ENCODE data around the gene CDH13. TPM values are rescaled to one million over a fixed set of nuclear protein-coding genes. Genes with fewer than 3 reads are reported as not detected.
A peak's percentile ranks its signal among the peaks of the same experiment; 100 is the strongest.

The CDH13 gene
- total RNA-seq, 1 donor from 2014 or later: 166 TPM

GRCh38 chr16:83738923-83739503 lies 1112.2 kb downstream of the CDH13 start:
- intact Hi-C loops (cut with DNase I): no loop called here
- DNase-seq (no peak), ATAC-seq (ENCODE audit: poor library complexity) (no peak)

- intact Hi-C loops (cut with DNase I): no loop called here
- no peak for DNase-seq
These were observed 1115.5 kb downstream of the CDH13 start for GRCh38 chr16:83742124-83742899.

GRCh38 chr16:83743241-83743640 lies 1116.5 kb downstream of the CDH13 start:
- no peak for ATAC-seq (ENCODE audit: poor library complexity)
- DNase-seq: no peak
- intact Hi-C loops (cut with DNase I): no loop called here

More at GRCh38 chr16:83742124-83742899, 1115.5 kb downstream of the CDH13 start:
- ATAC-seq (ENCODE audit: poor library complexity): no peak

- ATAC-seq (ENCODE audit: poor library complexity) (no peak), DNase-seq (no peak)
- intact Hi-C loops (cut with DNase I): no loop called here
These were observed 1117.0 kb downstream of the CDH13 start for GRCh38 chr16:83743720-83744119.

- peak; percentile 67 for DNase-seq
- ATAC-seq (ENCODE audit: poor library complexity): peak; percentile 80
- intact Hi-C loops (cut with DNase I): no loop called here
These were observed 1117.7 kb downstream of the CDH13 start for GRCh38 chr16:83744441-83744981.

- ATAC-seq (ENCODE audit: poor library complexity): no peak
- DNase-seq: no peak
- intact Hi-C loops (cut with DNase I): no loop called here
These were observed 1119.8 kb downstream of the CDH13 start for GRCh38 chr16:83746611-83747010.

DNA sequence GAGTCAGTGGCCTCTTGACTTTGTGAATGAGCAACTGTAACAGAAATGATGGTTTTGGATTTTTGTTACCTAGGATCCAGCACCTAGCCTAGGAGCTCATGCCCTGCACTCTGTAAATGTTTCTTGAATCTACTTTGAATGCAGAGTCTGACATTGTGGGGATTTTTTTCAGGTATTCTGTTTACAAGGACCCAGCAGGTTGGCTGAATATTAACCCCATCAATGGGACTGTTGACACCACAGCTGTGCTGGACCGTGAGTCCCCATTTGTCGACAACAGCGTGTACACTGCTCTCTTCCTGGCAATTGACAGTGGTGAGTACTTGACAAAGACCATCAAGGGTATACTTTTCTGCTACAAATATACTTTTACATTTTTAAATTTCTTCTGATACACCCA lies 1121.2 kb downstream of the CDH13 start:
- ATAC-seq (ENCODE audit: poor library complexity): no peak
- DNase-seq: no peak
- intact Hi-C loops (cut with DNase I): no loop called here

- no peak for ATAC-seq (ENCODE audit: poor library complexity)
- no peak for DNase-seq
- intact Hi-C loops (cut with DNase I): no loop called here
These were observed 1128.6 kb downstream of the CDH13 start for GRCh38 chr16:83755391-83755790.

GRCh38 chr16:83762141-83762991 lies 1135.6 kb downstream of the CDH13 start:
- ATAC-seq (ENCODE audit: poor library complexity) (no peak), DNase-seq (no peak)
- intact Hi-C loops (cut with DNase I): no loop called here

- ATAC-seq (ENCODE audit: poor library complexity): no peak
- intact Hi-C loops (cut with DNase I): no loop called here
These were observed 1136.2 kb downstream of the CDH13 start for GRCh38 chr16:83762992-83763358.

DNA sequence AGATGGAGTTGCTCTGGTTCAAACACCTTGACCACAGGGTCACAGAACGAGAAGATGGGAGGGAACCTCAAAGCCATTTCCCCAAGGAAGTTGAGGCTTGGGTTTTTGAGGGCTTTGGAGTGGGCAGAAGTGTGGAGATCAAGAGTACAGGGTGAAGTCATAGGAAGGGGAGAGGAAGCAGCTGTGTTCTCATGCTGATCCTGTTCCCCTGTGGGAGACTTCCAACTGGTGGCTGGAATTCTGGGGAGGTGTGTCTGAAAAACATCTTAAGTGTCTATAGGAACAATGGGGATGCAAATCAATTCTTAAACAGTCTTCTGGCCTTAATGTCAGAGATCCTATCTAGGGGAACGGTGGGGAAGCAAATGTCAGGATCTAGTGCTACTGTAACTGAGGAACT lies 1142.2 kb downstream of the CDH13 start:
- ATAC-seq (ENCODE audit: poor library complexity) (peak; percentile 50), DNase-seq (no peak)
- intact Hi-C loops (cut with DNase I): no loop called here

More at GRCh38 chr16:83762992-83763358, 1136.2 kb downstream of the CDH13 start:
- no peak for DNase-seq

- intact Hi-C loops (cut with DNase I): no loop called here
These were observed 1142.7 kb downstream of the CDH13 start for GRCh38 chr16:83769397-83770008.

GRCh38 chr16:83771306-83771942 lies 1144.7 kb downstream of the CDH13 start:
- DNase-seq: peak; percentile 82
- ATAC-seq (ENCODE audit: poor library complexity): peak; percentile 89
- intact Hi-C loops (cut with DNase I): no loop called here

More at GRCh38 chr16:83769397-83770008, 1142.7 kb downstream of the CDH13 start:
- ATAC-seq (ENCODE audit: poor library complexity) (peak; percentile 45), DNase-seq (no peak)

GRCh38 chr16:83772806-83773205 lies 1146.0 kb downstream of the CDH13 start:
- intact Hi-C loops (cut with DNase I): no loop called here
- ATAC-seq (ENCODE audit: poor library complexity): no peak
- no peak for DNase-seq

DNA sequence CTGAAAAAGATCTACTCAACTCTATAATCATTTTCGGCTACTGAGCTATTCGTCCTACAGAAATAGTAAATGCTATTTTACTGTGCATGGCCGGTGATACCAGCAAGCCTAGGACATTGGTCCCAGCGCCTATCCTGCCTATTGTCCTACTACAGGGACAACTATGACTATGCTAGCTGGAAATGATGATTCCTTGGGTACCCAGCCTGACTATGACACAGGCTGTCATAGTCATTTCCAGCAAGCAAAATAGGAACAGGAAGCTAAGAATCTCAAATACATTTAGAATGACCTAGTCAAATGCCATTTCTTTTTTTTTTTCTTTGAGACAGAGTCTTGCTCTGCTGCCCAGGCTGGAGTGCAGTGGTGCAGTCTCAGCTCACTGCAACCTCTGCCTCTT lies 1147.3 kb downstream of the CDH13 start:
- DNase-seq (no peak), ATAC-seq (ENCODE audit: poor library complexity) (no peak)
- intact Hi-C loops (cut with DNase I): no loop called here

DNA sequence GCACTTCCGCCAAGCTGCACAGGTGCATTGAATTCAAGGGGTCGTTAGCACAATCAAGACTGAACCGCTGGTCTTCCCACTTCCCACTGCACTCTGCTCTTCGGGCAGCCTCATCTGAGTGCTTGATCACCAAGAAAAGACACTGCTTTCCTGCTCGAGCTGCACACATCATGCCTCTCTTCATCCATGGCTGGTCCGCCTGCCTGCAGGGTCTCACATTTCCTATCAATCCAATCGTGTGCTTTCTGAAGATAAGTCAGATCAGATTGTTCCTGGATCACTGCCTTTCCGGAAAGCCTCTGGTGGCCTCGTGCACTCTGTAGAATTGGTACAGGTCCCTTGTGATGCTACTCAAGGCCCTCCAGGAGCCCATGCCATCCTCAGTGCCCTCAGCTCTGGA lies 1150.2 kb downstream of the CDH13 start:
- ATAC-seq (ENCODE audit: poor library complexity): no peak
- no peak for DNase-seq
- intact Hi-C loops (cut with DNase I): no loop called here

- DNase-seq (no peak), ATAC-seq (ENCODE audit: poor library complexity) (peak; percentile 36)
- intact Hi-C loops (cut with DNase I): no loop called here
These were observed 1153.1 kb downstream of the CDH13 start for GRCh38 chr16:83779886-83780285.

- ATAC-seq (ENCODE audit: poor library complexity): no peak
- DNase-seq: no peak
- intact Hi-C loops (cut with DNase I): no loop called here
These were observed 1158.7 kb downstream of the CDH13 start for GRCh38 chr16:83785455-83785854.

Data from Right ventricle myocardium superior (tissue), 1 donor.